K562 (cell line): ENCODE measurements around the gene OTULINL. TPM values are rescaled to one million over a fixed set of nuclear protein-coding genes. Genes with fewer than 3 reads are reported as not detected.

ENCODE experiments used
- ATAC-seq: fragments of 200-7000 bp; cut with Tn5 transposase; 3 replicates; pipeline ENCODE4 v1.9.1; 2020; ENCODE audit warnings: moderate library complexity
- BruUV-seq: library from RNA; stranded (reverse); fragments of 400-500 nt; replicated peaks from 2 replicates; lab custom pipeline; 2021; lab: Mats Ljungman, UMichigan
- CTCF ChIA-PET: fragments of 300-600 bp; formaldehyde crosslinking; extraction: SDS; loops from one replicate; lab custom pipeline; 2021; ENCODE audit warnings: low intra/inter-chr PET ratio; lab: Yijun Ruan, JAX
- POLR2A ChIA-PET: fragments of 300-600, 350-650 bp; sonication (Branson Sonifier 250); formaldehyde crosslinking; extraction: SDS; loops from one replicate; lab custom pipeline; 2021; ENCODE audit warnings: antibody characterized with exemption, inconsistent platforms; lab: Yijun Ruan, JAX
- DNase-seq, 4 experiments: peaks; one replicate each; pipeline versions ENCODE4 v3.0.0 to v3.0.0-alpha.2; 2011 to 2018; ENCODE audit warnings: low spot score in 3 of 4, mixed read lengths in 3 of 4; ENCODE audit errors: extremely low read depth in 1 of 4
- FAIRE-seq: peaks from 2 replicates; lab custom pipeline; 2011; peaks lifted over from hg19 to GRCh38; lab: Jason Lieb, UNC
- H2AFZ ChIP-seq: 2 replicates; pipeline ENCODE4 v1.6.0; 2011; ENCODE audit warnings: low read depth, low read length, control low read depth, inconsistent platforms
- H3K27ac ChIP-seq: fragments of 200-600 bp; 3 replicates; pipeline ENCODE4 v1.8.0; 2011; ENCODE audit warnings: low read depth, mild to moderate bottlenecking, control low read depth, inconsistent platforms, low read length, moderate library complexity, mixed read lengths; ENCODE audit errors: extremely low read depth
- H3K27me3 ChIP-seq, 2 experiments: fragments of 300-600 bp in 1 of 2; 2 replicates in 1 of 2; 3 replicates in 1 of 2; pipeline versions ENCODE4 v1.6.0 to v1.8.0; 2011; ENCODE audit warnings: inconsistent platforms in 2 of 2, low read length in 2 of 2, mild to moderate bottlenecking in 1 of 2, mixed read lengths in 1 of 2, moderate library complexity in 1 of 2; ENCODE audit not compliant: control insufficient read depth in 2 of 2, insufficient read depth in 2 of 2
- H3K36me3 ChIP-seq: fragments of 300-600 bp; 3 replicates; pipeline ENCODE4 v1.8.0; 2011; ENCODE audit warnings: mild to moderate bottlenecking, low read length, inconsistent platforms; ENCODE audit not compliant: control insufficient read depth, insufficient read depth
- H3K4me1 ChIP-seq, 2 experiments: fragments of 200-600 bp in 1 of 2; replicated peaks in 1 of 2; 2 replicates in 1 of 2; 3 replicates in 1 of 2; pipeline versions ENCODE4 v1.5.1 to v1.8.0; 2011; ENCODE audit warnings: inconsistent platforms in 2 of 2, low read length in 2 of 2, mild to moderate bottlenecking in 1 of 2, mixed read lengths in 1 of 2, moderate library complexity in 1 of 2; ENCODE audit not compliant: control insufficient read depth in 2 of 2, insufficient read depth in 2 of 2
- H3K4me2 ChIP-seq: 2 replicates; pipeline ENCODE4 v1.6.1; 2011; ENCODE audit warnings: low read length, control low read depth, inconsistent platforms, mixed read lengths; ENCODE audit not compliant: insufficient read depth
- H3K4me3 ChIP-seq: fragments of 200-600 bp; sonication (generic), shearing (Covaris generic); 2 replicates; pipeline ENCODE4 v1.5.1; 2016; ENCODE audit warnings: control low read depth, inconsistent platforms
- H3K79me2 ChIP-seq: fragments of 200-600 bp; 3 replicates; pipeline ENCODE4 v1.8.0; 2011; ENCODE audit warnings: low read length, inconsistent platforms; ENCODE audit not compliant: control insufficient read depth, insufficient read depth
- H3K9ac ChIP-seq, 2 experiments: 2 replicates each; pipeline versions ENCODE4 v1.6.0 to v1.6.1; 2011; ENCODE audit warnings: low read depth in 2 of 2, low read length in 2 of 2, control low read depth in 1 of 2, inconsistent platforms in 1 of 2, mild to moderate bottlenecking in 1 of 2, mixed read lengths in 1 of 2; ENCODE audit not compliant: insufficient read depth in 1 of 2
- H3K9me1 ChIP-seq: one replicate; pipeline ENCODE4 v1.6.0; 2011; ENCODE audit warnings: inconsistent platforms, mild to moderate bottlenecking, low read length, moderate library complexity; ENCODE audit not compliant: control insufficient read depth, insufficient read depth
- H3K9me3 ChIP-seq: replicated peaks from 2 replicates; pipeline ENCODE4 v1.5.1; 2011; ENCODE audit warnings: low read depth, low read length, inconsistent platforms; ENCODE audit not compliant: control insufficient read depth, insufficient read depth
- H4K20me1 ChIP-seq: replicated peaks from 2 replicates; pipeline ENCODE4 v1.6.1; 2011; ENCODE audit warnings: low read length, inconsistent platforms, mixed read lengths; ENCODE audit not compliant: control insufficient read depth, insufficient read depth
- ARNT ChIP-seq, 2 experiments: fragments of 450-650 bp; IDR thresholded peaks; 2 replicates each; pipeline ENCODE4 v1.6.1; 2016; ENCODE audit warnings: mild to moderate bottlenecking in 1 of 2
- CAMTA2 ChIP-seq: fragments of 250-450 bp; sonication (Bioruptor Pico); conservative IDR thresholded peaks from 2 replicates; pipeline ENCODE4 v1.5.1; 2022
- CCNT2 ChIP-seq: IDR thresholded peaks from 2 replicates; pipeline ENCODE4 v1.6.1; 2011; ENCODE audit warnings: borderline replicate concordance, low read depth, mild to moderate bottlenecking, moderate library complexity, mixed read lengths, low read length; ENCODE audit not compliant: insufficient read length; ENCODE audit errors: extremely low read depth
- E2F5 ChIP-seq: sonication (generic); formaldehyde crosslinking; IDR thresholded peaks from 2 replicates; pipeline ENCODE4 v1.8.0; 2022; ENCODE audit warnings: mild to moderate bottlenecking, missing genetic modification reagents
- GATAD2A ChIP-seq: fragments of 450-650 bp; IDR thresholded peaks from 2 replicates; pipeline ENCODE4 v1.6.1; 2017
- HLTF ChIP-seq: fragments of 450-650 bp; IDR thresholded peaks from 2 replicates; pipeline ENCODE4 v1.6.1; 2016
- IRF2 ChIP-seq: sonication (generic); formaldehyde crosslinking; IDR thresholded peaks from 2 replicates; pipeline ENCODE4 v1.8.1; 2022; ENCODE audit warnings: mild to moderate bottlenecking, missing genetic modification reagents
- IRF9 ChIP-seq: fragments of 450-650 bp; IDR thresholded peaks from 2 replicates; pipeline ENCODE4 v1.6.1; 2016; ENCODE audit warnings: missing biosample characterization, missing genetic modification characterization
- KAT8 ChIP-seq: fragments of 450-650 bp; IDR thresholded peaks from 2 replicates; pipeline ENCODE4 v1.6.1; 2016; ENCODE audit warnings: low read depth, mild to moderate bottlenecking
- KDM1A ChIP-seq, 2 experiments: fragments of 450-650 bp; IDR thresholded peaks; 2 replicates each; pipeline ENCODE4 v1.6.1; 2016; ENCODE audit warnings: mild to moderate bottlenecking in 2 of 2
- NCOA6 ChIP-seq: fragments of 450-650 bp; IDR thresholded peaks from 2 replicates; pipeline ENCODE4 v1.6.1; 2017; ENCODE audit warnings: mild to moderate bottlenecking
- SETDB1 ChIP-seq: IDR thresholded peaks from one replicate; pipeline ENCODE4 v1.6.1; 2012; ENCODE audit warnings: low read length, control low read depth, inconsistent platforms
- SUPT5H ChIP-seq: fragments of 450-650 bp; IDR thresholded peaks from 2 replicates; pipeline ENCODE4 v1.6.1; 2016
- ZNF217 ChIP-seq: sonication (generic); formaldehyde crosslinking; IDR thresholded peaks from 2 replicates; pipeline ENCODE4 v1.8.0; 2022; ENCODE audit warnings: mild to moderate bottlenecking, missing genetic modification reagents
- WGBS: fragments of 100-300 bp; shearing (Covaris generic); methylation state at CpG from one replicate; pipeline ENCODE4 v1.1.6; 2016; ENCODE audit warnings: low coverage, mixed read lengths; ENCODE audit not compliant: insufficient coverage; ENCODE audit errors: missing lambda C conversion rate; 5-methylcytosine and 5-hydroxymethylcytosine counted together
- in situ Hi-C: fragments of 300-500 bp; cut with MboI; formaldehyde crosslinking; loops from 4 replicates; pipeline ENCODE4 v1.15.0; 2018; ENCODE audit warnings: inconsistent platforms, mixed read lengths
- intact Hi-C: fragments of 100-400 bp; cut with micrococcal nuclease; formaldehyde crosslinking; loops from 2 replicates; pipeline ENCODE4 v1.14.2; 2022
- polyA plus RNA-seq, 8 experiments: library from polyadenylated mRNA; depleted of rRNA in 4 of 8; stranded (reverse) in 5 of 8; unstranded in 3 of 8; fragments of >200 nt; fragmentation: Nextera tagmentation in 2 of 8; fragmentation: Illumina TruSeq in 1 of 8; extraction: Ambion mirVana in 2 of 8; extraction: Trizol in 1 of 8; gene quantifications; 2 replicates each; pipeline versions ENCODE4 v1.2.1 to v1.2.3, GENCODE V29; 2011 to 2014; ENCODE audit warnings: inconsistent platforms in 1 of 8, missing spikeins in 1 of 8
- total RNA-seq, 7 experiments: library from RNA; depleted of rRNA in 6 of 7; stranded (reverse); fragments of >200 nt in 6 of 7; fragmentation: Illumina TruSeq in 2 of 7; extraction: Trizol in 2 of 7; gene quantifications; 2 replicates each; pipeline versions ENCODE4 v1.2.1 to v1.2.3, GENCODE V29; 2011 to 2021; ENCODE audit warnings: low replicate concordance in 1 of 7
- TF ChIP-seq, protein P1 (sequence below): sonication (generic); formaldehyde crosslinking; IDR thresholded peaks from 2 replicates; pipeline ENCODE4 v1.8.1; 2022; ENCODE audit warnings: missing genetic modification reagents
- TF ChIP-seq, protein P2 (sequence below): sonication (generic); formaldehyde crosslinking; IDR thresholded peaks from 2 replicates; pipeline ENCODE4 v1.8.0; 2022; ENCODE audit warnings: mild to moderate bottlenecking, missing genetic modification reagents

Gene OTULINL
- total and polyA plus RNA-seq, 9 of the 15 experiments (the other 6 are each of a cell fraction or from before 2014, with no cell fraction given): 0.13 to 0.18 TPM; not detected in 7

- Histone ChIP-seq H4K20me1 (no peaks in the 10 kb centered on the region), H3K36me3 (no peaks in the 10 kb centered on the region), H3K4me2 (no peak overlapping the region), H3K27ac (no peak overlapping the region), H2AFZ (no peak overlapping the region), H3K4me1 (0 out of 5 replicates have a peak, but pooled peaks cover 0 to 3% of the 10 kb centered on the region in 2 experiments), H3K27me3 (peaks cover 2 to 14% of the 10 kb centered on the region in 2 experiments), H3K79me2 (no peaks in the 10 kb centered on the region), H3K9me3 (no peaks in the 10 kb centered on the region), H3K9ac (no peak overlapping the region), H3K9me1 (no peaks in the 10 kb centered on the region), H3K4me3 (no peak overlapping the region)
- DNase-seq: no peak
- ChIA-PET POLR2A (no interaction called here), CTCF (no interaction called here)
- BruUV-seq: no TSS peak
- TF ChIP-seq SETDB1 (no peak), HLTF (no peak), KAT8 (no peak), SUPT5H (no peak), ARNT (IDR thresholded peaks at IDR 0.05) (no peak), CCNT2 (no peak), GATAD2A (no peak), CAMTA2 (CRISPR knock-in tag) (no peak), ZNF217 (CRISPR knock-in tag) (no peak), IRF9 (no peak), NCOA6 (no peak), E2F5 (CRISPR knock-in tag) (no peak), KDM1A (IDR thresholded peaks at IDR 0.05) (no peak), IRF2 (CRISPR knock-in tag) (no peak)
- TF ChIP-seq, protein P1, sequence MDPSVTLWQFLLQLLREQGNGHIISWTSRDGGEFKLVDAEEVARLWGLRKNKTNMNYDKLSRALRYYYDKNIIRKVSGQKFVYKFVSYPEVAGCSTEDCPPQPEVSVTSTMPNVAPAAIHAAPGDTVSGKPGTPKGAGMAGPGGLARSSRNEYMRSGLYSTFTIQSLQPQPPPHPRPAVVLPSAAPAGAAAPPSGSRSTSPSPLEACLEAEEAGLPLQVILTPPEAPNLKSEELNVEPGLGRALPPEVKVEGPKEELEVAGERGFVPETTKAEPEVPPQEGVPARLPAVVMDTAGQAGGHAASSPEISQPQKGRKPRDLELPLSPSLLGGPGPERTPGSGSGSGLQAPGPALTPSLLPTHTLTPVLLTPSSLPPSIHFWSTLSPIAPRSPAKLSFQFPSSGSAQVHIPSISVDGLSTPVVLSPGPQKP: no peak
- TF ChIP-seq, protein P2, sequence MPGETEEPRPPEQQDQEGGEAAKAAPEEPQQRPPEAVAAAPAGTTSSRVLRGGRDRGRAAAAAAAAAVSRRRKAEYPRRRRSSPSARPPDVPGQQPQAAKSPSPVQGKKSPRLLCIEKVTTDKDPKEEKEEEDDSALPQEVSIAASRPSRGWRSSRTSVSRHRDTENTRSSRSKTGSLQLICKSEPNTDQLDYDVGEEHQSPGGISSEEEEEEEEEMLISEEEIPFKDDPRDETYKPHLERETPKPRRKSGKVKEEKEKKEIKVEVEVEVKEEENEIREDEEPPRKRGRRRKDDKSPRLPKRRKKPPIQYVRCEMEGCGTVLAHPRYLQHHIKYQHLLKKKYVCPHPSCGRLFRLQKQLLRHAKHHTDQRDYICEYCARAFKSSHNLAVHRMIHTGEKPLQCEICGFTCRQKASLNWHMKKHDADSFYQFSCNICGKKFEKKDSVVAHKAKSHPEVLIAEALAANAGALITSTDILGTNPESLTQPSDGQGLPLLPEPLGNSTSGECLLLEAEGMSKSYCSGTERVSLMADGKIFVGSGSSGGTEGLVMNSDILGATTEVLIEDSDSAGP (CRISPR knock-in tag): no peak
- no peak for ATAC-seq
- no peak for FAIRE-seq
- intact Hi-C loops: no loop called here
- in situ Hi-C loops: no loop called here
- 0% methylated on average over 5 of the region's 5 CpGs for WGBS
Observed at GRCh38 chr5:14614490-14614889, 32.9 kb downstream of the OTULINL start.
